ENCODE results near the gene MED22. TPM values are rescaled to one million over a fixed set of nuclear protein-coding genes. Genes with fewer than 3 reads are reported as not detected.
A peak's percentile ranks its signal among the peaks of the same experiment; 100 is the strongest.

The MED22 gene
- polyA plus RNA-seq, 1 donor (not counting 4 experiments of a cell fraction or from before 2014, with no cell fraction given): 15.9 TPM

- dilution Hi-C loops (cut with MboI; ENCODE audit: extremely low pct_ligation_motif_present, low sequenced_read_pairs): no loop called here
- H3K79me2 ChIP-seq (ENCODE audit: control insufficient read depth, insufficient read depth, low read length): peaks cover 33% of the 10 kb centered on the region
- H3K36me3 ChIP-seq (ENCODE audit: control insufficient read depth in 2 of 2, extremely low read depth in 1 of 2, insufficient read depth in 2 of 2, low read length in 2 of 2): peaks cover 28 to 29% of the 10 kb centered on the region in 2 experiments
- H3K4me2 ChIP-seq (ENCODE audit: control insufficient read depth, extremely low read depth, insufficient read depth, low read depth, low read length): peak overlapping the region; percentile 68
- peaks cover 9% of the 10 kb centered on the region for H4K20me1 ChIP-seq (ENCODE audit: control insufficient read depth, extremely low read depth, insufficient read depth, low read length)
- no peak for DNase-seq (ENCODE audit: low read depth, low spot score)
- H3K27ac ChIP-seq (ENCODE audit: control insufficient read depth, insufficient read depth, low read length): peak overlapping the region; percentile 49
- H3K9me1 ChIP-seq (ENCODE audit: control insufficient read depth, extremely low read depth, insufficient read depth, low read length): no peaks in the 10 kb centered on the region
- peaks cover 19% of the 10 kb centered on the region for H3K4me1 ChIP-seq (ENCODE audit: control insufficient read depth, extremely low read depth, insufficient read depth, low read length)
- peak overlapping the region; percentile 79 to 87 (median 83) for H3K4me3 ChIP-seq (ENCODE audit: control insufficient read depth in 2 of 3, extremely low read depth in 1 of 3, insufficient read depth in 2 of 3, low read depth in 1 of 3, low read length in 3 of 3)
- no peak overlapping the region for H2AFZ ChIP-seq (ENCODE audit: control insufficient read depth, low read length)
- no peaks in the 10 kb centered on the region for H3K27me3 ChIP-seq (ENCODE audit: control insufficient read depth, extremely low read depth, insufficient read depth, low read length)
- FAIRE-seq: no peak
- TF ChIP-seq CTCF (optimal IDR thresholded peaks at IDR 0.05 in 1 of 3, IDR thresholded peaks at IDR 0.05 in 1 of 3, conservative IDR thresholded peaks at IDR 0.05 in 1 of 3; ENCODE audit: extremely low read depth in 1 of 3, insufficient read depth in 2 of 3, low read length in 3 of 3): no peak
- TF ChIP-seq EZH2 (IDR thresholded peaks at IDR 0.05; ENCODE audit: low read length): no peak
- H3K9ac ChIP-seq (ENCODE audit: control insufficient read depth, extremely low read depth, insufficient read depth, low read length): peak overlapping the region; percentile 80
- no peaks in the 10 kb centered on the region for H3K9me3 ChIP-seq (ENCODE audit: control insufficient read depth, low read depth, low read length)
These were observed 8.0 kb upstream of the MED22 start for GRCh38 chr9:133355881-133356357.

DNA sequence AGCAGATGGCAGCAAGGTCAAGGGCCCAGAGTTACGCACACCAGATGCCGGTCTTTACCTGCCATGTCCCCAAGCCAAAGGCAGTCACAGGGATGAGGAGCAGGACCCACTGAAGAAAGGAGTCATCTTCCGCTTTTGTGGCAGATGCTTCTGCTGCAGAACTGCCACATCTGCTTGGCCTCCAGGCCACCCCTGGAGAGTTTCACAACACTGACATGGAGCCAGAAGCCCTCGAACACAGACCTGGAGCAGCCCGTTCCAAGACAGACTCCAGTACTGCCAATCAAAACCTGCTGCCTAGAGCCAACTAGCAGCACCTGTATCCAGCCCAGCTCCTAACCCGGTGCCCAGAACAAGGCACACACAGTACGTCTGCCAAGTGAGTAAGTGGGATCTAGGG, 6.8 kb upstream of the MED22 start:
- H3K4me3 ChIP-seq (ENCODE audit: control insufficient read depth in 2 of 3, extremely low read depth in 1 of 3, insufficient read depth in 2 of 3, low read depth in 1 of 3, low read length in 3 of 3): no peak overlapping the region
- H3K4me2 ChIP-seq (ENCODE audit: control insufficient read depth, extremely low read depth, insufficient read depth, low read depth, low read length): no peak overlapping the region
- no peaks in the 10 kb centered on the region for H3K9me1 ChIP-seq (ENCODE audit: control insufficient read depth, extremely low read depth, insufficient read depth, low read length)
- no peak for DNase-seq (ENCODE audit: low read depth, low spot score)
- peaks cover 38% of the 10 kb centered on the region for H3K79me2 ChIP-seq (ENCODE audit: control insufficient read depth, insufficient read depth, low read length)
- TF ChIP-seq EZH2 (IDR thresholded peaks at IDR 0.05; ENCODE audit: low read length): no peak
- no peak for TF ChIP-seq CTCF (optimal IDR thresholded peaks at IDR 0.05 in 1 of 3, IDR thresholded peaks at IDR 0.05 in 1 of 3, conservative IDR thresholded peaks at IDR 0.05 in 1 of 3; ENCODE audit: extremely low read depth in 1 of 3, insufficient read depth in 2 of 3, low read length in 3 of 3)
- no peak for FAIRE-seq
- dilution Hi-C loops (cut with MboI; ENCODE audit: extremely low pct_ligation_motif_present, low sequenced_read_pairs): no loop called here
- no peaks in the 10 kb centered on the region for H3K27me3 ChIP-seq (ENCODE audit: control insufficient read depth, extremely low read depth, insufficient read depth, low read length)
- H3K27ac ChIP-seq (ENCODE audit: control insufficient read depth, insufficient read depth, low read length): no peak overlapping the region
- H3K9ac ChIP-seq (ENCODE audit: control insufficient read depth, extremely low read depth, insufficient read depth, low read length): no peak overlapping the region
- no peak overlapping the region for H2AFZ ChIP-seq (ENCODE audit: control insufficient read depth, low read length)
- H3K36me3 ChIP-seq (ENCODE audit: control insufficient read depth in 2 of 2, extremely low read depth in 1 of 2, insufficient read depth in 2 of 2, low read length in 2 of 2): peaks cover 31 to 34% of the 10 kb centered on the region in 2 experiments
- peaks cover 9% of the 10 kb centered on the region for H4K20me1 ChIP-seq (ENCODE audit: control insufficient read depth, extremely low read depth, insufficient read depth, low read length)
- H3K9me3 ChIP-seq (ENCODE audit: control insufficient read depth, low read depth, low read length): no peaks in the 10 kb centered on the region
- H3K4me1 ChIP-seq (ENCODE audit: control insufficient read depth, extremely low read depth, insufficient read depth, low read length): peaks cover 24% of the 10 kb centered on the region
